Measurements from ENCODE around the gene DXO.

- TF ChIP-seq CTCF (IDR thresholded peaks at IDR 0.05) (no peak), TCF7L2 (IDR thresholded peaks at IDR 0.05; ENCODE audit: low read depth, low read length) (no peak), POLR2AphosphoS5 (IDR thresholded peaks at IDR 0.05; ENCODE audit: low read depth, low read length) (no peak), SIN3A (IDR thresholded peaks at IDR 0.05; ENCODE audit: borderline replicate concordance, insufficient read depth, low read depth, low read length) (no peak)
These were observed 5.4 kb downstream of the DXO start for GRCh38 chr6:31966506-31966905.
